Type B pancreatic cell (in vitro differentiated cells): ENCODE data around the gene EEF1A1. TPM values are rescaled to one million over a fixed set of nuclear protein-coding genes. Genes with fewer than 3 reads are reported as not detected.
"Not testable (repeated sequence)": the region's sequence is repeated elsewhere in the genome, so short reads cannot be mapped to it uniquely, and the experiment has no call there.

Source experiments
- DNase-seq: peaks from one replicate; pipeline ENCODE4 v3.0.0; 2021; ENCODE audit warnings: mixed read lengths; ENCODE audit not compliant: unreplicated experiment; ENCODE audit errors: extremely low spot score
- H3K27ac Mint-ChIP-seq: 2 replicates; pipeline ENCODE4 v1.8.0; 2021; ENCODE audit warnings: mild to moderate bottlenecking, mixed read lengths
- H3K27me3 Mint-ChIP-seq: 2 replicates; pipeline ENCODE4 v1.8.0; 2021; ENCODE audit warnings: mixed read lengths
- H3K36me3 Mint-ChIP-seq: 2 replicates; pipeline ENCODE4 v1.8.0; 2021; ENCODE audit warnings: mixed read lengths
- H3K4me1 Mint-ChIP-seq: one replicate; pipeline ENCODE4 v1.8.0; 2021; ENCODE audit warnings: mixed read lengths; ENCODE audit not compliant: unreplicated experiment
- H3K4me3 Mint-ChIP-seq: 2 replicates; pipeline ENCODE4 v1.8.0; 2021; ENCODE audit warnings: mild to moderate bottlenecking, mixed read lengths
- H3K9me3 Mint-ChIP-seq: 2 replicates; pipeline ENCODE4 v1.8.0; 2021; ENCODE audit warnings: mixed read lengths
- CTCF ChIP-seq: fragments of 200-600 bp; sonication (generic); conservative IDR thresholded peaks from 2 replicates; pipeline ENCODE4 v1.5.0; 2021; ENCODE audit warnings: antibody characterized with exemption, mild to moderate bottlenecking
- total RNA-seq: library from RNA; stranded (reverse); gene quantifications from 2 replicates; pipeline ENCODE4 v1.2.1, GENCODE V29; 2021; ENCODE audit warnings: low replicate concordance

Gene EEF1A1
- total RNA-seq, 1 donor from 2014 or later, result 13,155 TPM

DNA sequence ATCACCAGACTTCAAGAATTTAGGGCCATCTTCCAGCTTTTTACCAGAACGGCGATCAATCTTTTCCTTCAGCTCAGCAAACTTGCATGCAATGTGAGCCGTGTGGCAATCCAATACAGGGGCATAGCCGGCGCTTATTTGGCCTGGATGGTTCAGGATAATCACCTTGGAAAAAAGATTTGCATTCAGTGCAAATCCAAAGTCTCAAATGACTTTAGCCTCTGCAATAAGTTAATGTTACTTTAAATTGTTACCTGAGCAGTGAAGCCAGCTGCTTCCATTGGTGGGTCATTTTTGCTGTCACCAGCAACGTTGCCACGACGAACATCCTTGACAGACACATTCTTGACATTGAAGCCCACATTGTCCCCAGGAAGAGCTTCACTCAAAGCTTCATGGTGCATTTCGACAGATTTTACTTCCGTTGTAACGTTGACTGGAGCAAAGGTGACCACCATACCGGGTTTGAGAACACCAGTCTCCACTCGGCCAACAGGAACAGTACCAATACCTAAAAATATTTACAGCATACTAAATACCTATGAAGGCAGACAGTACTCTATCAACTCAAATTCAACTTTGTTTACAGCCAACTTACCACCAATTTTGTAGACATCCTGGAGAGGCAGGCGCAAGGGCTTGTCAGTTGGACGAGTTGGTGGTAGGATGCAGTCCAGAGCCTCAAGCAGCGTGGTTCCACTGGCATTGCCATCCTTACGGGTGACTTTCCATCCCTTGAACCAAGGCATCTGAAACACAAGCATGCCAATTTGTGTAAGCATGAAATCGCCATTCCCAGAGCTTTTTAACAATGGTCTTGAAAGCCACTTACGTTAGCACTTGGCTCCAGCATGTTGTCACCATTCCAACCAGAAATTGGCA is 2.5 kb downstream of the EEF1A1 start:
- Mint-ChIP-seq H3K36me3 (peaks cover 54% of the 10 kb centered on the region), H3K4me1 (peaks cover 37% of the 10 kb centered on the region), H3K4me3 (peak overlapping the region; percentile 97), H3K27ac (peak overlapping the region; percentile 99), H3K27me3 (peaks cover 11% of the 10 kb centered on the region)
- H3K9me3 Mint-ChIP-seq, DNase-seq: not testable (repeated sequence)

- DNase-seq, result no peak
- peaks cover 57% of the 10 kb centered on the region for H3K36me3 Mint-ChIP-seq
- H3K27ac Mint-ChIP-seq, result peak overlapping the region; percentile 92
- H3K9me3 Mint-ChIP-seq, result no peaks in the 10 kb centered on the region
- TF ChIP-seq CTCF, result no peak
- H3K4me1 Mint-ChIP-seq, result peaks cover 33% of the 10 kb centered on the region
- peak overlapping the region; percentile 75 for H3K4me3 Mint-ChIP-seq
- H3K27me3 Mint-ChIP-seq, result peaks cover 11% of the 10 kb centered on the region
Observed at GRCh38 chr6:73516514-73517489, 4.0 kb downstream of the EEF1A1 start.

GRCh38 chr6:73515204-73515655 is 5.6 kb downstream of the EEF1A1 start:
- Mint-ChIP-seq H3K27me3 (peaks cover 4% of the 10 kb centered on the region), H3K36me3 (peaks cover 48% of the 10 kb centered on the region), H3K9me3 (no peaks in the 10 kb centered on the region), H3K4me1 (peaks cover 29% of the 10 kb centered on the region), H3K4me3 (peak overlapping the region; percentile 75), H3K27ac (peak overlapping the region; percentile 92)
- no peak for DNase-seq
- TF ChIP-seq CTCF, result no peak

DNA sequence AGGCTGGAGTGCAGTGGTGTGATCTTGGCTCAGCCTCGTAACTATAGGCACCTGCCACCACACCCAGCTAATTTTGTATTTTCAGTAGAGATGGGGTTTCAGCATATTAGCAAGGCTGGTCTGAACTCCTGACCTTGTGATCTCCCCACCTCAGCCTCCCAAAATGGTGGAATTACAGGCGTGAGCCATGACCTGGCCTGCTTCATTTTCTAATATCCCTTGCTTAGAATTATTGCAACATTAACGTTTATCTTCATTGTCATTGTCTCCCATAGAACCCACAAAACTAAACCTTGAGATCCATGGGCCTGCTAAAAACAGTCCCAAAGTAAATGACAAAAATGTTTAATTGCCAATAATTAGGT is 6.1 kb downstream of the EEF1A1 start:
- peaks cover 43% of the 10 kb centered on the region for H3K36me3 Mint-ChIP-seq
- no peaks in the 10 kb centered on the region for H3K9me3 Mint-ChIP-seq
- H3K27ac Mint-ChIP-seq, result peak overlapping the region; percentile 92
- no peak for DNase-seq
- peaks cover 29% of the 10 kb centered on the region for H3K4me1 Mint-ChIP-seq
- TF ChIP-seq CTCF, result no peak
- H3K4me3 Mint-ChIP-seq, result peak overlapping the region; percentile 7
- H3K27me3 Mint-ChIP-seq, result peaks cover 4% of the 10 kb centered on the region

- no peak overlapping the region for H3K4me3 Mint-ChIP-seq
- peaks cover 32% of the 10 kb centered on the region for H3K36me3 Mint-ChIP-seq
- no peak for DNase-seq
- no peaks in the 10 kb centered on the region for H3K9me3 Mint-ChIP-seq
- H3K27me3 Mint-ChIP-seq, result no peaks in the 10 kb centered on the region
- peak overlapping the region; percentile 40 for H3K27ac Mint-ChIP-seq
- no peak for TF ChIP-seq CTCF
- peaks cover 22% of the 10 kb centered on the region for H3K4me1 Mint-ChIP-seq
Observed at GRCh38 chr6:73513496-73513854, 7.4 kb downstream of the EEF1A1 start.
